Measurements from ENCODE around the gene PTPRF.
A peak's percentile ranks its signal among the peaks of the same experiment; 100 is the strongest.

The PTPRF gene

DNA sequence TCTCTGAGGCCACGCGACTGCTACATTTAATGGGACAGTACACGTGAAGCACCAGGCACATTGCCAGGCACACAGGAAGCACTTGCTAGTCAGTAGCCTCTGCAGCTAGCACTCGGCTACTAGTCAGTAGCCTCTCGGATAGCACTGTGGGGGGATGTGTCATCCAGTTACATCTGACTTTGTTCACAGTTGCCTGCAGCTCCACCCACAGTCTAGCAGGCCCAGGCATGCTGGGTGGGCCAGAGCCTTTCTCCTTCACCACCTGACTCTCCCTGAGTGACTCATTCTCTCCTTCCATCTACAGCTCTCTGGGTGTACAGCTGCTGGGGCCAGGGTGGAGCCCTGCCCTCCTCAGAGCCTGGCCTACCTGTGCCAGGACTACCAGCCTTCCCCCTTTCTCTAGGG, 51.5 kb downstream of the PTPRF start:
- DNase-seq (ENCODE audit: low read depth) = peak; percentile 92

DNA sequence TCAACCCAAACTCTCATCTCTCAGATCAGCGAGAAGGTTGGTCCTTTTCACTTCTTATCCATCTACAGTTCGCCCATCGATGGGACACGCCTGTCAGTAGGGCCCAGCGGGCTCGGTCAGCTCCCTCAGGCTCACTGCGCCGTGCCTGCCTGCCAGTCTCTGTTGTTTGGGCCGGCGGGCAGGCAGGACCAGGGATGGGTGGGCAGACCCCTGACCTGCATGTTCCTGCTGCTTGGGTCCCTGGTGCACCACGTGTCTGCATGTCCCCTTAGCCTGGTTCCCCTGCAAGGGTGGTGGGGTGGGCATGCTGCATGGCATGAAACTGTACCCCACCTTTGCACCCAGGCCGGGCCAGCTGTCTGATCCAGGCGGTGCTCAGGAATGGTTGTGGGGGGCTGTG, 52.4 kb downstream of the PTPRF start:
- no peak for DNase-seq (ENCODE audit: low read depth)

DNA sequence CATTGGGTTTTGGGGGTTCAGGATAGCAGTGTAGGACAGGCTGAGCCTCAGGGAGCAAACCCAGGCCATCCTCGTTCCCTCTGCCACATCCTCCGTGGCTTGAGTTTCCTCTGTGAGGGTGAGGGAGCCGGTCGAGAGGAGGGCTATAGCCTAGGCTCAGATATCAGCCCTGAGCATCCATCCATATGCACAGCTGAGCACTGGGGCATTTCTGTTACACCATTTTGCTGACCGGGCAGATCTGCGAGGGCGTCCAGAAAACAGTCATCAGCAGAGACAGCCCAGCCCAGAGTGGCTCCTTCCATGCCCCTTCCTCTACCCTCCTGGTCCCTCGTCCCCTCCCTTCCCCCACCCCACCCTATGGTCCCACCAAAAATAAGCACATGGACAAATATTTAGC, 53.5 kb downstream of the PTPRF start:
- no peak for DNase-seq (ENCODE audit: low read depth)

DNA sequence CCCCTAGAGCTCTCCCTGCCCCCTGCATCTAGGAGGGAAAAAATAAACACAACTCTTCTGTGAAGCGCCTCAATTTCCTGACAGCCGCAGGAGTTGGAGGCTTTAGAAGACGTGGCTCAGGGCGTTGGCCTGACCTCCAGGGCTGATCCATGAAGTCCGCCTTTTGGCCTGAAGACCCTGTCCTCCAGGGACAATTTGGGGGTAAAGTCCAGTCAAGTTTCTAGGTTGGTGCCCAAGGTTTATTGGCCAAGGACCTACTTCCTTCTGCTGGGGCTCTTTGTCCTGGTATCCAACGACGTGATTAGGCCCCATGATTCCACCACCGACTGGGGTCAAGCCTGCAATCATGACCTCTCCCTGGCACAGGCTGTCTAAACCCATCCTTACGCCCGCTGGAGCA, 54.9 kb downstream of the PTPRF start:
- no peak for DNase-seq (ENCODE audit: low read depth)

DNA sequence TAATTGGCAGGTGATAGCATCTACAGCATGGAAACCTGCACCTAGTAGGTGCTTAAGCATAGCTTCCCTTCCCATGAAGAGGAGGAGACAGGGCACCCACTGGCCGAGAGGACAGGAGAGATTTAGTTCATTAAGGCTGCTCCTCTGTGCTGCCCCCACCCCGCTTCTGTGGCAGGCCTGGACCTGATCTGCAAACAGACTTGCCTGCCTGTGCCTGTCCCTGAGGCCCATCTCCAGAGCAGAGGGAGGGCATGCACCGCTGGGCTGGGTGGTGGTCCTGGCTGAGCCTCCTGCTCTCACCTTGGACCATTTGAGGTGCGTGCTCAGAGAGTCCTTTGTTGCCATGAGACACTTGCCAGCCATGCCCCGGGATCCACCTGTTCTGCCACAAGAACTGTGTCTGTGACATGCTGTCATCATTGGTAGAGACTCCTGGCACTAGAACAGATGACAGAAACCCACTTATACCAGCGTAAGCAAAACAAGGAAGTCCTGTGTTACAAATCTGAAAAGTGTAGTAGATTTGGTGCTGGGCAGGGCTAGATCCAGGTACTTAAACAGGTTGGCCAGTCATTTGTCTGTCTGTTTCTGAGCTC, 55.6 kb downstream of the PTPRF start:
- DNase-seq (ENCODE audit: low read depth) = no peak

DNA sequence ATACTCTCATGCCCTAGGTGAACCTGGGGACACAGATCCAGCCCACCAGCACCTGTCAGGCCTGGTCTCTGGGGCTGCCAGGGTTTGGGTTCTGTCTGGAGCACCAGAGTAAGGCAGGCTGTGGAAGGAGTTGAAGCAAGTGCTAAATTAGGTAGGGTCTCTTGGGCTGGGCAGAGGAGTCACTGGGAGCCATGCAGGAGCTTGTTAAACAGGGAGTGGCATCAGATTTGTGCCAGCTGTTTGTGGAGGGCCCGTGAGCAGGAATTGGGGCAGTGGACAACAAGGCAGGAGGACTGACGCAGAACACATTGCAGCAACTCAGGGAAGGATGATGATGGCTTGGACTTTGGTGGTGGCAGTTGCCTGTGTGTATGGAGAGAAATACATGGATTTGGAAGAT, 56.3 kb downstream of the PTPRF start:
- no peak for DNase-seq (ENCODE audit: low read depth)

DNA sequence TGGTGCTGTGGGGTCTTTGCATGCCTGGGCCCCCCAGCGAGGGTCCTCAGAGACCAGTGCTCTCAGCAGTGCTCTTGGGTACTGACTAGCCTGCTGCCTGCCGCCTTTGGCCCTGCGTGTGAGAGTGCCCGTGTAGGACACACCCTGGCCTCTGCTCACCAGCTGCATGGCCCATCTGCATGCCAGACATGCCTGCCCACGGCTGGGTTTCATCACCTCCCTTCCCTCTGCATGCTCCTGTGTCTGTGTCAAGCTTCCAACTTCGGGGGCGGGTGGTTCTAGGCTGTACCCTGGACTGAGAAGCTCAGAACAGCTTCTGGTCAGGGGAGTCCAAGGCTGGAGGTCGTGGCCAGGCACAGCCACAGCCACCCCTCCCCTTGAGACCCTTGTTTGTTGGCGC, 56.9 kb downstream of the PTPRF start:
- peak; percentile 8 for DNase-seq (ENCODE audit: low read depth)

DNA sequence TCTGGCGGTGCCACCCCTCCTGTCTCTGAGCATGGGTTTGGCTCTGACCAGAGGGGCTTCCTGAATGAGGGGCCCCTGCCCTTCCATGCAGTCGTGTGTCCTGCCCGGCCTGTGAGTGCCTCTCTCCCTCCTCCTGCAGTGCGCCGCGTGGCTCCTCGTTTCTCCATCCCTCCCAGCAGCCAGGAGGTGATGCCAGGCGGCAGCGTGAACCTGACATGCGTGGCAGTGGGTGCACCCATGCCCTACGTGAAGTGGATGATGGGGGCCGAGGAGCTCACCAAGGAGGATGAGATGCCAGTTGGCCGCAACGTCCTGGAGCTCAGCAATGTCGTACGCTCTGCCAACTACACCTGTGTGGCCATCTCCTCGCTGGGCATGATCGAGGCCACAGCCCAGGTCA, 57.9 kb downstream of the PTPRF start:
- DNase-seq (ENCODE audit: low read depth) = no peak

DNA sequence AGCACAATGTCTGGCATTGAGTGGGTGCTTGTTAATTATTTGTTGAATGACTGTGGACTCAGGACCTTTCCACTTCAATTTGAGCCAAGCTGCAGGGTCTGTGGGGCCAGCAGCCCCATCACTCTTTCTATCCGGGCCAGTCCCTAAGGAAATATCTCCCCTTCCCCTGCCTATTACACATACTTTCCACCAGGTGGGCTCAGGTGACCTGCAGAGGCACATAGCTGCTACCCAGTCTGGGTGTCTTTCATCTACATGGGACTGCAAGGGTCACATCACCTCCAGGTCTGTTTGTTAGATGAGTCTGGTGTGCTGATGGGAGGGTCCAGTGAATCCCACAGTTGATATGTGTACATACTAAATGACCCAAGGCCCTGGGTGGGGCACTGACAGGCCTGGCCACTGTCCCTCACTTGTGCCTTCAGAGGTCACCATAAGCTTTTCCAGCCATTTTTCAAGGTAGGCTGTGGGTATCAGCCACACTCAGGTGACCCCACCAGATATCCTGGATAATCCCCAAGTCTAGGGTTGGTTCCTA, 59.8 kb downstream of the PTPRF start:
- no peak for DNase-seq (ENCODE audit: low read depth)

DNA sequence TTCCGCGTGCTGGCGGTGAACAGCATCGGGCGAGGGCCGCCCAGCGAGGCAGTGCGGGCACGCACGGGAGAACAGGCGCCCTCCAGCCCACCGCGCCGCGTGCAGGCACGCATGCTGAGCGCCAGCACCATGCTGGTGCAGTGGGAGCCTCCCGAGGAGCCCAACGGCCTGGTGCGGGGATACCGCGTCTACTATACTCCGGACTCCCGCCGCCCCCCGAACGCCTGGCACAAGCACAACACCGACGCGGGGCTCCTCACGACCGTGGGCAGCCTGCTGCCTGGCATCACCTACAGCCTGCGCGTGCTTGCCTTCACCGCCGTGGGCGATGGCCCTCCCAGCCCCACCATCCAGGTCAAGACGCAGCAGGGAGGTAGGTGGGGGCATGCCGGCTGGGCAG, 60.5 kb downstream of the PTPRF start:
- no peak for DNase-seq (ENCODE audit: low read depth)

DNA sequence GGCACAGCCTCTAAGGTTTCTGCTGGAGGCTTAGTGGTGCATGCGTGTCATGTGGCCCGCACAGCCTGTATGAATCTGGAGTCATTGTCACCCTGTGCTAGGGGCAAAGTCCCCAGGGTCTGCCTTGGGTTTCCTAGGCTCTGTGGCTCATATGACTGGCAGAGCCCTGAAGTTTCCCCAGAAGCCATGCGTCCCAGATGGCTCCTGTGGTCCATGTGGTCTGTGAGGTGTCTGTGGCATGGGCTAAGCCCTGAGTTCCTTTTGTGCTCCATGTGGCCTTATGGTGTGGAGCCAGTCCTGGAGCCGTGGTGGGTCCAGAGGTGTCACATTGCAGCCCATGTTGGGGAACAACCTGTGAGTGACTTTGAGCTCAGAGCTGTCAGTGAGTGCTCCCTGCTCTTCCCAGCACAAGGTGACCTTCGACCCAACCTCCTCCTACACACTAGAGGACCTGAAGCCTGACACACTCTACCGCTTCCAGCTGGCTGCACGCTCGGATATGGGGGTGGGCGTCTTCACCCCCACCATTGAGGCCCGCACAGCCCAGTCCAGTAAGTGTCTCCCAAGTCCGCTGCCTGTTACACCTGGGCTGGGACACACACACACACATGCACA, 61.5 kb downstream of the PTPRF start:
- no peak for DNase-seq (ENCODE audit: low read depth)

DNA sequence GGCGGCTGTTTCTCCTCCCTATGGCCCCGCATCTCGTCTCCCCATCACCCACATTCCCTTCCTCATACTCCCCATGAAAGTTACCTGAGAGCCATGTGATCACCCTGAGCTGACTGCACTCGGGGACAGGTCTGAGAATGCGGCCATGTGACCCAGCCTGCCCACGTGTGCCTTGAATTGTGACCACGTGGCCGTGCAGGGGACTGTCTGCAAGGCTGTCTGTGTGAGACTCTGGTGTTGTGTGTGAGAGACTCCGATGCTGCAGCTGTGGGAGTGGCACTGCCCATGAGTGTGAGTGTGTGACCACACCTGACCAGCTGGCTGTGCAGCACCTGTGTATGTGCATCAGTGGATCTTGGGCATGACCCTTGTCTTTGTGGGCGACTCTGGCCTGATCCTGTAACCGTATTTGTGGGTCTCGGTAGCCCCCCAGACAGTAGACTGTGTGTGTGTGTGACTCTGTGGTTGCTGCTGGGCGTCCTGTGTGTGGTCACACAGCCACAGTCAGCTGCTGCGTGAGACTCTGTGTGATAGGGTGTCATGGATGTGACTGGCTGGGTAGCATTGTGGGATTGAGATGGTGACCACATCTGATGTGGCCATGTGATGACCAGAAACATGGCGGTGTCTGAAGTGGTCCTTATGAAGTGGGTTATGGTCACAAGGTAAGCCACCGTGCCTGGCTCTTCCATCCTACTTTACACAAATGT, 62.4 kb downstream of the PTPRF start:
- no peak for DNase-seq (ENCODE audit: low read depth)

DNA sequence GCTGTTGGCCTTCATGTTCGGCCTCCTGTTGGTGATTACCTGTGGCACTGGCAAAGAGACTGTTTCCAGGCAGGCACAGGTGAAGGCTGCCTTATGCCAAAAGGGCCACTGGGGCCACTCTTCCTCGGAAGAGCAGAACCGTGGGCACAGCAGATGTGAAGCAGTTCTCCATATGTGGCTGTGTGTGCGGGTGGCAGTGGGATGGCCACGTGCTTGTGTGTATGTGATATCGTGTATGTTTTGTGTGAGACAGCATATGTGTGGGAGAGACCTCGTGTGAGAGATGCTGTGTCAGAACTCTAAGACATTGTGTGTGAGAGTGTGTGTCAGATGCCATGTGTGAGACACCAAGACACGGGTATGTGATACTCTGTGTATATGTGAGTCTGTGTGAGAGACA, 65.9 kb downstream of the PTPRF start:
- no peak for DNase-seq (ENCODE audit: low read depth)

DNA sequence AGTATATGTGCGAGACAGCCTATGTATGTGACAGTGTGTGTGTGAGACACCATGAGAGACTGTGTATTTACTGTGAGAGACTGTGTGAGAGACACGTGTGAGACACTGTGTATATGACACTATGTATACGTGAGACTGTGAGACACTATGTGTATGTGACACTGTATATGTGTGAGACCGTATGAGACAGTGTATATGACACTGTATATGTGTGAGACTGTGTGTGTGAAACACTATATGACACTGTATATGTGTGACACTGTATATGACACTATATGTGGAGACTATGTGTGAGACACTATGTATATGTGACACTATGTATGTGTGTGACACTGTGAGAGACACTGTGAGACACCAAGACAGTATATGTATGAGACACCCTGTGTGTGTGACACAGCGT, 66.3 kb downstream of the PTPRF start:
- no peak for DNase-seq (ENCODE audit: low read depth)

DNA sequence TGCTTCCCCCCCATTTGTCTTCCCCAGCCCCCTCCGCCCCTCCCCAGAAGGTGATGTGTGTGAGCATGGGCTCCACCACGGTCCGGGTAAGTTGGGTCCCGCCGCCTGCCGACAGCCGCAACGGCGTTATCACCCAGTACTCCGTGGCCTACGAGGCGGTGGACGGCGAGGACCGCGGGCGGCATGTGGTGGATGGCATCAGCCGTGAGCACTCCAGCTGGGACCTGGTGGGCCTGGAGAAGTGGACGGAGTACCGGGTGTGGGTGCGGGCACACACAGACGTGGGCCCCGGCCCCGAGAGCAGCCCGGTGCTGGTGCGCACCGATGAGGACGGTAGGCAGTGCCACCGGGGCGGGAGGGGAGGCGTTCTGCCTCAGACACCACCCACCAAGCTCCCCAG, 67.0 kb downstream of the PTPRF start:
- DNase-seq (ENCODE audit: low read depth) = no peak

DNA sequence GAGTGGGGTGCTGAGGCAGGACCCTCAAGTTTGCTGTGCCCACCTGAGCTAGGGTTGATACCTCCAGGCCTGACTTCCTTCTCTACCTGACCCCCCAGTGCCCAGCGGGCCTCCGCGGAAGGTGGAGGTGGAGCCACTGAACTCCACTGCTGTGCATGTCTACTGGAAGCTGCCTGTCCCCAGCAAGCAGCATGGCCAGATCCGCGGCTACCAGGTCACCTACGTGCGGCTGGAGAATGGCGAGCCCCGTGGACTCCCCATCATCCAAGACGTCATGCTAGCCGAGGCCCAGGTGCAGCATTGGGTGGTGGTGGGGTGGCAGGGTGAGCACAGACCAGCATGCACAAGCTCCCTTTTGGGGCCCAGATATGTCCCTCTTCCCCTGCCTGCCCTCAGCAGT, 67.9 kb downstream of the PTPRF start:
- no peak for DNase-seq (ENCODE audit: low read depth)

DNA sequence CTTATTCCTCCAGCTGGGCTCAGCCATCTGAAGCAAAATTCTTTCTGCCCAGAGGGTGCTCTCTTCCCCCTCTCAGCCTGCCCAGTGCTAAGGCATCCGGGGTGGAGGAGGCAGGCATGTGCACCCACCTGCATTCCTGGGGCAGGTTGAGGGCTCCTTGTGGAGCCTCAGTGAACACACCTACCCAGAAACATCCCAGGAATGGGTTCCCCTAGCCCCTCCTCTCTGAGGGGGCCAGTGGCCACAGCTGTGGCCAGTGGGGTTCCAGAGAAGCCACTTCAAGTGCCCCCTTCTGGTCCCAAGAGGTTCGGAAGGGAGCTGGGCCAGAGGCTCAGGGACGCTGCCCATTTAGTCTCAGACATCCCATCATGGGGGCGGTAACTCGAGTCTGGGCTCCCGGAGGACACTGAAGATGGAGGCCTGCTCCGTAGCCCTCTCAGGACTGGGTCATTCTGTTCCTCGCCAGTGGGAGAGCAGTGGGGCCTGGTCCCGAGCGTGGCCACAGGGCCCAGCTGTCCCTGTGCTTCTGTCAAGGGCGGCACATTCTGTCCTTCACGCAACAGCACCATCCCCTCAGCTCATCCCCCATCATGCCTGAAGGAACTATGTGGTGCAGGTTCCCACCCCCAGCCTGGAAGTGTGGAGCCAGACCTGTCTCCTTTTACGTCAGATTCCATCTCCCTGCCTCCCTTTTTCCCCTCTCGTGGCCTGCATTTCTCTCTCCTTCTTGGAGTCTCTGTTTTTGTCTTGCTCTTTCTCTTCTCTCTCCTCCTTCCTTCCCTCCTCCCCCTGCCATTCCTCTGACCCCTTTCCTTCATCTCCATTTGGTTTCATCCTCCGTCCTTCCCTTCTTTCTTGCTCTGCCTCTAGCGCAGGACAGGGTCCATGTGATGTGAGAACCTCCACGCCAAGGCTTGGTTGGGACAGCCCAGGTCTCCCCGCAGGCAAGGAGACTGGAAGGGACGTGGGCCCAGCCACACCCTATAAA, 69.6 kb downstream of the PTPRF start:
- DNase-seq (ENCODE audit: low read depth) = no peak

DNA sequence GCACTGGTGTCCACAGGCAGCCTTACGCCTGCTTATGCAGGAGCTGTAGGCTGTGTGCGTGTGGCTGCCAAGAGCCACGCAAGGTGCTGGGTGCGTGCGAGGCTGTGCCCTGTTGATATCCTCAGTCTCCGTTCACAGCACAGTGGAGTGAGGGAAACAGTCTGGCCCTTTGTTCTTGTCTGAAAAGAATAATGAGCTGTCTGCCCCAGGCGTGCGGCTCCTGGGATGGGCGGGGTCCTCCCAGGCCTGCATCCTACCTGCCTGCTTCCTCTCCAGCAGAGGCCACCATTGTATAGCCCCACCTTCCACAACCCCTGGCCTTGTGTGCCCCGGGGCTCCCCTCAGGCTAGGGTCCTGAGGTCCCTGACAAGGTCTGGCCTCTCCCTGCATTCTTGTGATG, 72.3 kb downstream of the PTPRF start:
- DNase-seq (ENCODE audit: low read depth) = no peak

DNA sequence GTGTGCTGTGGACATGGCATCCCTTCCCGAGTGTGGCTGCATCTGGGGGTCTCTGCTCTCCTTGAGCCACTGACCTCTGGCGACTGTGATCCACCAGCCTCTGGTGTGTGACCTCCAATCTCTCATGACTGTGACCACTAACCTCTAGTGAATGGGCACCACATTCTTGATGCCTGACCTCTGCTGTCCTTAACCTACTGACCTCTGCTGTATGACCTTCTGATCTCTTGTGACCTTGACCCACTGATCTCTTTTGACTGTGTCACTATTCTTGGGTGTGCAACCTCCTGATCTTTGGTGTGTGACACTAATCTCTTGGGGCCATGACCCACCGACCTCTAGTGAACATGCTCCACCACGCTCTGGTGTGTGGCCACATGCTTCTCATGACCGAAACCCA, 73.5 kb downstream of the PTPRF start:
- no peak for DNase-seq (ENCODE audit: low read depth)

DNA sequence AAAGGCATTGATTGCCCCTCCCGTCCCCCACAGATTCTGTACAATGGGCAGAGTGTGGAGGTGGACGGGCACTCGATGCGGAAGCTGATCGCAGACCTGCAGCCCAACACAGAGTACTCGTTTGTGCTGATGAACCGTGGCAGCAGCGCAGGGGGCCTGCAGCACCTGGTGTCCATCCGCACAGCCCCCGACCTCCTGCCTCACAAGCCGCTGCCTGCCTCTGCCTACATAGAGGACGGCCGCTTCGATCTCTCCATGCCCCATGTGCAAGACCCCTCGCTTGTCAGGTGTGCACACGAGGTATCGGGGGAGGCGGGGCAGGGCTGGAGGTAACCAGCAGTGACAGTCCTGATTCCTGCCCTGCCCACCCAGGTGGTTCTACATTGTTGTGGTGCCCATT, 74.5 kb downstream of the PTPRF start:
- no peak for DNase-seq (ENCODE audit: low read depth)

DNA sequence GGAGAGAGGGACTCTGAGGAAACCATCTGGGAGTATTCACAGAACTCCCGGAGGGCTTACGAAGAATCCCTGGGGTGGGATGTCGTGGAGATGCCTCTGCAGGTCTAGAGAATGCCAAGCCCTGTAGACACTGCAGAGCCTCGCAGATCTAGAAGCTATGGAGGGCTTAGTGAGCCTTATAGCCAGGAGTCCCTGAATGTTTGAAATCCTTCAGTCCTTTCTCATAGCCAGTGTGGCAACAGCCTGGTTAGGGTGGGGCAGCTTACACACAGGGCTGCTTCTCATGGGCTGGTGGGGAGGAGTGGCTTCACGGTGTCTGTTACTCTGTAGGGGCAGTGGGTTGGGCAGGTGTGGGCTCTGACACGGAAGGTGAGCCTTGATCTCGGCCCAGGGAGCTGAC, 75.1 kb downstream of the PTPRF start:
- DNase-seq (ENCODE audit: low read depth) = no peak

DNA sequence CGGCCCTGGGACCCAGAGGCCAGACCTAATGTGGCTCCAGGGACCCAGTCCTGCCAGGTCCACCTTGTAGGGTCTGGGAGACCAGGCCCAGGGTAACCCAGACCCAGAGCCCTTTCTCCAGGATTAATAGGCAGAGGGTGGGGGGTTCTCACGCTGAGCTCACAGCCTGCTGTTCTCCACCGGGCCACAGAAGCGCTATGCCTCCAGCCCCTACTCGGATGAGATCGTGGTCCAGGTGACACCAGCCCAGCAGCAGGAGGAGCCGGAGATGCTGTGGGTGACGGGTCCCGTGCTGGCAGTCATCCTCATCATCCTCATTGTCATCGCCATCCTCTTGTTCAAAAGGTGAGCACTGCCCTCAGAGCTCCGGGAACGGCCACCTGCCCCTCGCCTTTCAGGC, 75.9 kb downstream of the PTPRF start:
- no peak for DNase-seq (ENCODE audit: low read depth)

All from non-pigmented ciliary epithelial cell (primary cell).